GM21360 (cell line): ENCODE measurements around the gene OOSP2.

Source experiments
- ATAC-seq: cut with Tn5 transposase; IDR thresholded peaks from one replicate; pipeline ENCODE4 v1.9.1; 2021; ENCODE audit warnings: mild to moderate bottlenecking, moderate library complexity; ENCODE audit not compliant: unreplicated experiment

Gene OOSP2

DNA sequence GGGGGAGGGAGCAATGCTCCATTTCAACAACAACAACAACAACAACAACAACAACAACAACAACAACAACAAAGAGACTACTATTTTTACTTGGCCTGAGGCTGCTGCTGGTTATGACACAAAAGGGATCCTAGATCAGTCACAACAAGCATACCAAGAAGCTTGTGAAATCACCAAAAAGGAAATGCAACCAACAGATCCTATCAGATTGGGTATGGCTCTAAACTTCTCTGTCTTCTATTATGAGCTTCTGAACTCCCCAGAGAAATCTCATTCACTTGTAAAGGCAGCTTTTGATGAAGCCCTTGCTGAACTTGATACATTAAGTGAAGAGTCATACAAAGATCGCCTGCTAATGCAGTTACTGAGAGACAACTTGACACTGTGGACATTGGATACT, 37.8 kb downstream of the OOSP2 start:
- no peak for ATAC-seq

DNA sequence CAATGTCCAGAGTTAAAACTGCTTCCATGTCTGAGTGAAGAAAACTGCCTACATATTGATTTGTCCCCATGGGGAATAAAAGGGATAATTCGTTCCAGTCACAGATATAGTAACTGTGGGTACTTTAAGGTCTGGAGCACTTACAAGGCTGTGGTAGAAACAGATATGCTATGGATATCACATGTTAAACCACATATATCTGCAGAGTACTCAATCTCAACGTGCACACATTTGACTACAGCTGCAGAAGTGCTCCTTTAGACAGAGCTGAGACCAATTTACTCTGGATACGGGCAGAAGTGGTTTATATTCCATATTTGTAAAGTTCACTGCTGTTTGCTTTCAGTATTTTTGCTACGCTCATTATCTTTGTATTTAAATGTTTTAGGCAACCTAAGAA, 38.5 kb downstream of the OOSP2 start:
- no peak for ATAC-seq

DNA sequence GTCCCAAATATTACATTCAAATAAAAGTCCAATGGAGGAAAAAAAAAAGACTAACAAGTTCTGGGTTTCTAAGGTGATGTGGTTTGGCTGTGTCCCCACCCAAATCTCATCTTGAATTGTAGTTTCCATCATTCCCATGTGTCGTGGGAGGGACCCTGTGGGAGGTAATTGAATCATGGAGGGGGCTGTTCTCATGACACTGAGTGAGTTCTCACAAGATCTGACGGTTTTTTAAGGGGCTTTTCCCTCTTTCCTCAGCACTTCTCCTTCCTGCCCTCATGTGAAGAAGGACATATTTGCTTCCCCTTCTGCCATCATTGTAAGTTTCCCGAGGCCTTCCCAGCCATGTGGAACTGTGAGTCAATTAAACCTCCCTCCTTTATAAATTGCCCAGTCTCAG, 40.3 kb downstream of the OOSP2 start:
- no peak for ATAC-seq

DNA sequence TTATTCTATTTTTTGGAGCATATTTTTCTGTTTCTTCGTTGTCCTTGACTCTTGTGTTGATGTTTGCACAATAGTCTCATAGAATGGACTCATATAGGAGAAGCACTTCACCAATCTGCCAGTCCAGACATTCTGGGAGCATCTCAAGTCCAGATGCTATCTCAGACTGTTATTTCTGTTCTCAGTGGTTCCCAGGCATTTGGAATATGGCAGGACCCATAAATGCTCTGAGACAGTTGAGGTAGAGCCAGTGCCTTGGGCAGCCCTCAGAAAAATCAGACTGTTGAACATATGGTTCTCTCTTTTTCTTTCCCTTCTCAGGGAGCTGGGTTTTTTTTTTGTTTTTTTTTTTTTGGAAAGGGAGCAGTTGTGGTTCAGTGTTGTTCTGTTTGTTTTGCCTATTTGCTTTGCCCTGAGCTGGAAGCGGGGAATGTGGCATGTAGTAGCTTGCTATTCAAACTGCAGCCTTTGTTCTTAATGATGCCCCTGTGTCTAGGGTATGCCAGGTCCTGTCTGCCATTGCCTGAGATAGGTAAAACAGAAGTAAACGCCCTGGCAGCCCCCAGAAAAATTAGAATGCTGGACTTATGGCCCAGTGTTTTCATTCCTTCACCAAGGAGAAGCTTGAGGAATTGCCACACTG, 44.5 kb downstream of the OOSP2 start:
- ATAC-seq, result no peak

DNA sequence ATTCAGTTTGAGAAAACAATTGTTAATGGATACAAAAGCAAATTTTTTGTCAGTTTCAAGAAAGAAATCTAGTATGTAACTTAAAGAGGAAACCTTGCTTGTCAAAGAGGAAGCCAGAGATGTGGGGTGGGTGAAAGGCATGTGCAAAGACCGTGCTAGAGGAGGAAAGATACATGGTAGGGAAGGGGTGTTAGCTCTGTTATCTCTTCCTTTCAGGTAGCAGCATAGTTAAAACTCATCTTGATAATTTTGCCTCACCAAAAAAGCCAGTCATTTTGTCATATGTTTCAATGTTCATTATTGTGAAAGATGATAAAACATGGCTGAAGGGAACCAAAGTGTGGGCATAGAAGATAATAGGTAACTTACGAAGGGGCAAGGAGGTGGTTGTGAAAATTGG, 45.7 kb downstream of the OOSP2 start:
- no peak for ATAC-seq

DNA sequence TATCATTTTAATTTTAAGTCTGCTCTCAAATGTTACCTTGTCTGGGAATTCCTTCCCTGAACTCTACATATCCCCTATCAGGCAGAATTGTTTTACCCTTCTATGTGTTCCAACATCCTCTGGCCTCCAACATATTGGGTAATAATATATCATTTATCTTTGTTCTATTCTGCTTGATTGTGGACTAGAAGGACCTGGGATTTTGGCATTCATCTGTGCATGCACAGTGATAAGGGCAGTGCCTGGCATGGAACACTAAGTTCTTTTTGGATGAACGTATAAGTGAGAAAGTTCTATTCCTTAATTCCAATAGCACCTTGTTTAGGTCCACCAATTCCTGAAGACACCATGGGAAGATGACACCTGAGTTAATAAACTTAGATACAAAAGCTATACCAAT, 47.0 kb downstream of the OOSP2 start:
- no peak for ATAC-seq

DNA sequence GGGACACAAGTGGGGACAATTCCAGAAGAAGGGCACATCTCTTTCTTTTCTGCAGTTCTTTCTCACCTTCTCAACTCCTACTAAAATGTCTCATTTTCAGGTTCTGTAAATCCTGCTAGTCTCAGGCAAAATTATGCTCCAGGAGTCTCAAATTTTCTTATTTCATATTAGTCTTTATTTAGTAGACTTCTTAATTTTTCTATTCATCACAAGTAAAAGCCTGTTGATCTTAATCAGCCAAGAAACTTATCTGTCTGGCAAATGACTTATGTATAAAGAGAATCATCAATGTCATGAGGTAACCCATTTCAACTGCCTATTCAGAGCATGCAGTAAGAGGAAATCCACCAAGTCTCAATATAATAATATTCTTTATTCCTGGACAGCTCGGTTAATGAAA, 48.2 kb downstream of the OOSP2 start, which contains the start of gene MS4A2:
Gene MS4A2, plus strand, starts transcription at position 301 of the 400 bp plus-strand sequence. CDS start 102 bp downstream, outside the sequence.
- ATAC-seq, result no peak

DNA sequence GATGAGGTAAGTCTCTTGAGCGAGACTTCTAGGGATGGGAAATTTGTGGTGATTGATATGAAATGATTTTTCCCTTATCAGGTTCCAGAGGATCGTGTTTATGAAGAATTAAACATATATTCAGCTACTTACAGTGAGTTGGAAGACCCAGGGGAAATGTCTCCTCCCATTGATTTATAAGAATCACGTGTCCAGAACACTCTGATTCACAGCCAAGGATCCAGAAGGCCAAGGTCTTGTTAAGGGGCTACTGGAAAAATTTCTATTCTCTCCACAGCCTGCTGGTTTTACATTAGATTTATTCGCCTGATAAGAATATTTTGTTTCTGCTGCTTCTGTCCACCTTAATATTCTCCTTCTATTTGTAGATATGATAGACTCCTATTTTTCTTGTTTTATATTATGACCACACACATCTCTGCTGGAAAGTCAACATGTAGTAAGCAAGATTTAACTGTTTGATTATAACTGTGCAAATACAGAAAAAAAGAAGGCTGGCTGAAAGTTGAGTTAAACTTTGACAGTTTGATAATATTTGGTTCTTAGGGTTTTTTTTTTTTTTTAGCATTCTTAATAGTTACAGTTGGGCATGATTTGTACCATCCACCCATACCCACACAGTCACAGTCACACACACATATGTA, 55.4 kb downstream of the OOSP2 start:
- ATAC-seq, result no peak

DNA sequence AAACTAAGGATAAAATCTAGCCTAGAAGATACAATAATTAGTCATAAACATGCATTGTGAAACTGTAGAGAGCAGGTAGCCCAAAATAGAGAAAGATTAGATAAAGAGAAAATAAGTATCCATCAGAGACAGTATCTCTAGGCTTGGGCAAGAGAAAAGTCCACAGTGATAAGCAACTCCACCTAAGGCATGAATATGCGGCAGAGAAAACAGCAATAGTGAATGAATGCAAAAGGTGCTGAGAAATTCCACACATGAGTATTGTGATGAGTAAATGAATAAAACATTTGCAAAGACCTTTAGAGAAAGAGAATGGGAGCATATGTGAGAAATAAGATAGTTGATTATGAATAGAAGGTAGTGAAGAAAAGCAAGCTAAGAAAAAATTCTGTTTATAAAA, 57.0 kb downstream of the OOSP2 start:
- ATAC-seq, result no peak
